ENCODE results near the gene ZGLP1.

DNA sequence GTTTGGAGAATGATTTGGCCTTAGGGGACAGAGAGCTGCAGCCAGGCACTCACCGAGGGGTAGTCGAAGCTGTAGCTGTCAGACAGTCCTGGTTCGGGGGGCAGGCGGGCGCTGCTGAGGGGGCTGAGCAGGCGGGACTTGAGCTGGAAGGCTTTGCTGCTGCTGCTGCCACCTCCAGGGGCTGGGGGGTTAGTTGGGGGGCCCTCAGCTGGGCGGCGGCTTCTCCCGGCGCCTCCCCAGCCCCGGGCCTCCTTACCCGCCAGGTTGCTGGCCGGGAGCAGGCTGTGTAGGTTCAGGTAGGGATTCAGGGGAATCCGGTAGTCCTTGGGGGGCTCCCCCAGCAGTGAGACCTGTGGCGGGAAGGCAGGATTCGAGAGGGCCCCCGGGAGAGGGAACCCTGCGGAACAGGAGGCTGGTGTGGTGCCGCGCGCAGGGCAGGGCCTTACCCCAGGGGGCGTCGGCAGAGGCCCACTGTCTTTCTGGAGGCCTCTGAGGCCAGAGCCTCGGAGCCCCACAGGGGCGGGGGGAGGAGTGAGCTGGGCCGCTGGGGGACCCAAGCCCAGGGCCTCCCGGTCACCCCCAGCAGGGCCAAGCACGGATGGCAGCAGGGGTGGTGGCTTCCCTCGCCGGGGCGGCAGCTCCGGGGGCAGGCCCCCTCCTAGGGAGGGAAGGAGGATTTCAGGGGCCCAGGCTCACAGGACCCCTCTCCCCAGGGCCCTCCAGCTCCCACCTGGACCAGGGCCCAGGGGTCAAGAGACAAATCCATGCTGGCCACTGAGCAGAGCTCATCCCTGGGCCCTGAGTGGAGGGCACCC is 11.2 kb upstream of the ZGLP1 start:
- TF ChIP-seq CTCF (IDR thresholded peaks at IDR 0.05) (no peak), POLR2A (IDR thresholded peaks at IDR 0.05) (no peak), POLR2AphosphoS5 (IDR thresholded peaks at IDR 0.05) (no peak)
